Heart left ventricle (tissue), 13 donors: ENCODE measurements around the gene DIAPH2.

ENCODE experiments used
- POLR2A ChIP-seq, 2 donors: fragments of 450-650 bp; IDR thresholded peaks; one replicate each; pipeline ENCODE4 v1.6.1; 2017; ENCODE audit warnings: antibody characterized with exemption in 2 of 2, mild to moderate bottlenecking in 2 of 2, moderate library complexity in 2 of 2
- TF ChIP-seq, protein P1 (sequence below), 12 donors: fragments of 200-600 bp; sonication (generic) in 4 of 12; IDR thresholded peaks; one replicate each; pipeline versions ENCODE4 v1.5.0 to v1.8.0; 2018 to 2022; ENCODE audit warnings: antibody characterized with exemption in 12 of 12, mild to moderate bottlenecking in 5 of 12
- donor health status: ischemic (EF 13 %, LVEDD 7.1; RV severe dilation, severe dysfunction).
- donor health status: DM: no; HTN: yes; CAD: no.
- donor health status: DM: no; HTN: no; CAD: no.
- donor health status: ischemic (EF 25% LVEDD 6.9; RV normal size, moderate dysfunction).
- donor health status: ischemic (EF 25% LVEDD 5.7; RV mildly dilated, moderate dysfunction).
- donor health status: ischemic (EF 35%, LVEDD 5.7; RV mildly dilated, moderate dysfunction).
- donor health status: nonischemic (EF 11% LVEDD 7.7; RV severe dilation, severe dysfunction).
- donor health status: DM: yes; HTN: yes; CAD: no.
- donor health status: PGD.
- donor health status: ischemic (EF 29% LVEDD 5.4; RV normal size, mild dysfunction).
- donor health status: nonischemic (EF 23%, LVEDD 6.1; RV moderate dilation, normal function).

GRCh38 chrX:96703816-96704215 is 19.2 kb downstream of the DIAPH2 start:
- no peak for TF ChIP-seq POLR2A (IDR thresholded peaks at IDR 0.05)
- TF ChIP-seq, protein P1, sequence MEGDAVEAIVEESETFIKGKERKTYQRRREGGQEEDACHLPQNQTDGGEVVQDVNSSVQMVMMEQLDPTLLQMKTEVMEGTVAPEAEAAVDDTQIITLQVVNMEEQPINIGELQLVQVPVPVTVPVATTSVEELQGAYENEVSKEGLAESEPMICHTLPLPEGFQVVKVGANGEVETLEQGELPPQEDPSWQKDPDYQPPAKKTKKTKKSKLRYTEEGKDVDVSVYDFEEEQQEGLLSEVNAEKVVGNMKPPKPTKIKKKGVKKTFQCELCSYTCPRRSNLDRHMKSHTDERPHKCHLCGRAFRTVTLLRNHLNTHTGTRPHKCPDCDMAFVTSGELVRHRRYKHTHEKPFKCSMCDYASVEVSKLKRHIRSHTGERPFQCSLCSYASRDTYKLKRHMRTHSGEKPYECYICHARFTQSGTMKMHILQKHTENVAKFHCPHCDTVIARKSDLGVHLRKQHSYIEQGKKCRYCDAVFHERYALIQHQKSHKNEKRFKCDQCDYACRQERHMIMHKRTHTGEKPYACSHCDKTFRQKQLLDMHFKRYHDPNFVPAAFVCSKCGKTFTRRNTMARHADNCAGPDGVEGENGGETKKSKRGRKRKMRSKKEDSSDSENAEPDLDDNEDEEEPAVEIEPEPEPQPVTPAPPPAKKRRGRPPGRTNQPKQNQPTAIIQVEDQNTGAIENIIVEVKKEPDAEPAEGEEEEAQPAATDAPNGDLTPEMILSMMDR (IDR thresholded peaks at IDR 0.05): no peak
